Panc1 (cell line): ENCODE measurements around the gene CDK5RAP2.

Source experiments
- CTCF ChIP-seq: fragments of 450-650 bp; IDR thresholded peaks from 2 replicates; pipeline ENCODE4 v1.5.1; 2017; ENCODE audit warnings: mild to moderate bottlenecking
- POLR2AphosphoS5 ChIP-seq: IDR thresholded peaks from 2 replicates; pipeline ENCODE4 v1.6.1; 2012; ENCODE audit warnings: mild to moderate bottlenecking, low read depth, low read length, moderate library complexity
- REST ChIP-seq, 2 experiments: IDR thresholded peaks; 2 replicates each; pipeline ENCODE4 v1.6.1; 2011 to 2012; ENCODE audit warnings: low read depth in 2 of 2, control low read depth in 1 of 2, low read length in 1 of 2, mild to moderate bottlenecking in 1 of 2, moderate library complexity in 1 of 2; ENCODE audit not compliant: insufficient read depth in 1 of 2
- SIN3A ChIP-seq: IDR thresholded peaks from 2 replicates; pipeline ENCODE4 v1.6.1; 2012; ENCODE audit warnings: low read depth, mild to moderate bottlenecking, low read length, moderate library complexity, borderline replicate concordance; ENCODE audit not compliant: insufficient read depth
- TCF7L2 ChIP-seq: IDR thresholded peaks from 2 replicates; pipeline ENCODE4 v1.6.1; 2011; ENCODE audit warnings: mild to moderate bottlenecking, low read depth, low read length, inconsistent platforms

GRCh38 chr9:120385606-120386389 is 194.2 kb downstream of the CDK5RAP2 start:
- TF ChIP-seq CTCF = no peak
- TF ChIP-seq TCF7L2 = no peak
- TF ChIP-seq REST (IDR thresholded peaks at IDR 0.05; ENCODE audit: insufficient read depth in 1 of 2, low read depth in 2 of 2, low read length in 1 of 2) = no peak
- TF ChIP-seq POLR2AphosphoS5 = no peak
- TF ChIP-seq SIN3A = no peak
